Calu3 (cell line): ENCODE data around the gene MMP7. TPM values are rescaled to one million over a fixed set of nuclear protein-coding genes. Genes with fewer than 3 reads are reported as not detected.

Source experiments
- BruUV-seq: library from RNA; stranded (reverse); fragments of 400-500 nt; replicated peaks from 2 replicates; lab custom pipeline; 2021; lab: Mats Ljungman, UMichigan
- CTCF ChIA-PET: fragments of 300-600 bp; sonication (Branson Sonifier 250); formaldehyde crosslinking; loops from one replicate; lab custom pipeline; 2022; ENCODE audit warnings: antibody characterized with exemption; lab: Charles Lee
- DNase-seq: peaks from one replicate; pipeline ENCODE4 v3.0.0; 2022
- H3K27ac Mint-ChIP-seq: one replicate; pipeline ENCODE4 v1.8.0; 2022; ENCODE audit warnings: mixed read lengths; ENCODE audit not compliant: unreplicated experiment
- H3K27me3 Mint-ChIP-seq: one replicate; pipeline ENCODE4 v1.8.0; 2022; ENCODE audit warnings: mixed read lengths; ENCODE audit not compliant: unreplicated experiment
- H3K36me3 Mint-ChIP-seq: one replicate; pipeline ENCODE4 v1.8.0; 2022; ENCODE audit warnings: mild to moderate bottlenecking, moderate library complexity, mixed read lengths; ENCODE audit not compliant: insufficient read depth, unreplicated experiment
- H3K4me1 Mint-ChIP-seq: one replicate; pipeline ENCODE4 v1.8.0; 2022; ENCODE audit warnings: mild to moderate bottlenecking, low read depth, mixed read lengths; ENCODE audit not compliant: unreplicated experiment
- H3K4me3 Mint-ChIP-seq: one replicate; pipeline ENCODE4 v1.8.0; 2022; ENCODE audit warnings: mild to moderate bottlenecking, low read depth, moderate library complexity, mixed read lengths; ENCODE audit not compliant: unreplicated experiment
- H3K9me3 Mint-ChIP-seq: one replicate; pipeline ENCODE4 v1.8.0; 2022; ENCODE audit warnings: low read depth, mixed read lengths; ENCODE audit not compliant: unreplicated experiment
- intact Hi-C: fragments of 100-400 bp; cut with micrococcal nuclease; formaldehyde crosslinking; loops from one replicate; pipeline ENCODE4 v1.10.0; 2022; ENCODE audit not compliant: unreplicated experiment
- total RNA-seq: library from RNA; stranded (reverse); gene quantifications from 2 replicates; pipeline ENCODE4 v1.2.3, GENCODE V29; 2022
- TF ChIP-seq, protein P1 (sequence below): fragments of 200-600 bp; IDR thresholded peaks from one replicate; pipeline ENCODE4 v1.8.0; 2022; ENCODE audit warnings: antibody characterized with exemption; ENCODE audit not compliant: unreplicated experiment

The MMP7 gene
- total RNA-seq, 1 experiment from 2014 or later: 171 TPM

DNA sequence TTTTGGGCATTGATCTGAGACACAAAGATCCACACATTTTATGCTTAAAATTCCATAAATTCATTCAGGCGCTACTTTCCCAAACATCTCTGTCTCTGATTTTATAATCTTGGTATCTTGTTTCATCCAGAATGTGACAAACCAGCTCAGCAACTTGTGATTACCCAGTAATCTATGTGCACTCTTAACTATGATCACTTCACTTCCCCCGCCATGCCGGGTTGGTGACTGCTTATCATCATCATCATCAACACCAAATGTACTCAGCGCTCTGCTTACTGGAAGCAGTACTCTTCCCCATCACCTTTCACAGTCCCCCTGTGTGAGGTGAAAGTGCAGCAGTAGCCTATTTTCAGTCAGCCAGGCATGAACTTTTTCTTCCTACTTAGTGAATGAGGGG, 15.2 kb upstream of the MMP7 start:
- CTCF ChIA-PET: interaction anchor here (1.4 kb wide), 1 partner anchor 14 kb away, joined by 4 read pairs; no protein-coding TSS in a partner anchor

DNA sequence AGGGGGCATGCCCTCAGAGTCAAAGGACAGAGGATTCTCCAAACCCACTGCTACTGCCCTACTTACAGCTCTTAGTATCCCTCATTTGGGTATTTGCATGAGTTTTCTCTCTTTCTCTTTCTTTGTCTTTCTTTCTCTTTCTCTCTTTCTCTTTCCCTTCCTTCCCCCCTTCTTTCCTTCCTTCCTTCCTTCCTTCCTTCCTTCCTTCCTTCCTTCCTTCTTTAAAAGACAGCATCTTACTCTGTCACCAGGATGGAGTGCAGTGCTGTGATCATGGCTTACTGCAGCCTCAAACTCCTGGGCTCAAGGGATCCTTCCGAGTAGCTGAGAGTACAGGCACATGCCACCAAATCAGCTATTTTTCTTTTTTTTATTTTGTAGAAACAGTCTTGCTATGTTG, 14.0 kb upstream of the MMP7 start:
- no TSS peak for BruUV-seq

More for the DNA sequence above, 15.2 kb upstream of the MMP7 start:
- Mint-ChIP-seq H3K27me3 (no peaks in the 10 kb centered on the region), H3K4me1 (peaks cover 36% of the 10 kb centered on the region), H3K9me3 (peaks cover 3% of the 10 kb centered on the region), H3K4me3 (no peak overlapping the region), H3K27ac (no peak overlapping the region), H3K36me3 (no peaks in the 10 kb centered on the region)
- DNase-seq: no peak
- TF ChIP-seq, protein P1, sequence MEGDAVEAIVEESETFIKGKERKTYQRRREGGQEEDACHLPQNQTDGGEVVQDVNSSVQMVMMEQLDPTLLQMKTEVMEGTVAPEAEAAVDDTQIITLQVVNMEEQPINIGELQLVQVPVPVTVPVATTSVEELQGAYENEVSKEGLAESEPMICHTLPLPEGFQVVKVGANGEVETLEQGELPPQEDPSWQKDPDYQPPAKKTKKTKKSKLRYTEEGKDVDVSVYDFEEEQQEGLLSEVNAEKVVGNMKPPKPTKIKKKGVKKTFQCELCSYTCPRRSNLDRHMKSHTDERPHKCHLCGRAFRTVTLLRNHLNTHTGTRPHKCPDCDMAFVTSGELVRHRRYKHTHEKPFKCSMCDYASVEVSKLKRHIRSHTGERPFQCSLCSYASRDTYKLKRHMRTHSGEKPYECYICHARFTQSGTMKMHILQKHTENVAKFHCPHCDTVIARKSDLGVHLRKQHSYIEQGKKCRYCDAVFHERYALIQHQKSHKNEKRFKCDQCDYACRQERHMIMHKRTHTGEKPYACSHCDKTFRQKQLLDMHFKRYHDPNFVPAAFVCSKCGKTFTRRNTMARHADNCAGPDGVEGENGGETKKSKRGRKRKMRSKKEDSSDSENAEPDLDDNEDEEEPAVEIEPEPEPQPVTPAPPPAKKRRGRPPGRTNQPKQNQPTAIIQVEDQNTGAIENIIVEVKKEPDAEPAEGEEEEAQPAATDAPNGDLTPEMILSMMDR: no peak
- intact Hi-C loops: no loop called here
- BruUV-seq: no TSS peak

DNA sequence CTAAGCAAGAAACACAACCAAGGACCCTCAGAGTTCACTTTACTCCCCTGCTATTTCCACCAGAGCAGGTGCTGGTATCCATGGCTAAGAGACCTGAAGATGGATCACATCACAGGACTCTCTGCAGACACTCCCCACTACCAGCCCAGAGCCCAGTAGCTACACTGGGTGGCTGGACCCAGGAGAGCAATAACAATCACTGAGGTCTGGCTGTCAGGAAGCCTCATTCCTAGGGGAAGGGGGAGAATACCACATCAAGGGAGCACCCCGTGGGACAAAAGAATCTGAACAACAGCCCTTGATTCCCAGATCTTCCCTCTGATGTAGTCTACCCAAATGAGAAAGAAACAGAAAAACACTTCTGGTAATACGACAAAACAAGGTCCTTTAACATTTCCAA, 9.0 kb upstream of the MMP7 start:
- BruUV-seq: no TSS peak
- Mint-ChIP-seq H3K36me3 (no peaks in the 10 kb centered on the region), H3K27me3 (no peaks in the 10 kb centered on the region), H3K4me1 (peaks cover 4% of the 10 kb centered on the region), H3K27ac (no peak overlapping the region), H3K9me3 (peaks cover 1% of the 10 kb centered on the region), H3K4me3 (no peak overlapping the region)
- intact Hi-C loops: no loop called here
- TF ChIP-seq, protein P1: no peak
- CTCF ChIA-PET: interaction anchor here (0.7 kb wide), 1 partner anchor 34 kb away, joined by 3 read pairs; no protein-coding TSS in a partner anchor
- no peak for DNase-seq

More for the DNA sequence above, 14.0 kb upstream of the MMP7 start:
- peaks cover 36% of the 10 kb centered on the region for H3K4me1 Mint-ChIP-seq
- intact Hi-C loops: no loop called here
- peaks cover 3% of the 10 kb centered on the region for H3K9me3 Mint-ChIP-seq
- DNase-seq: no peak
- H3K27ac Mint-ChIP-seq: no peak overlapping the region
- CTCF ChIA-PET: interaction anchor here (0.8 kb wide), 1 partner anchor 122 kb away, joined by 3 read pairs; no protein-coding TSS in a partner anchor
- H3K4me3 Mint-ChIP-seq: no peak overlapping the region
- H3K36me3 Mint-ChIP-seq: no peaks in the 10 kb centered on the region
- H3K27me3 Mint-ChIP-seq: no peaks in the 10 kb centered on the region
- TF ChIP-seq, protein P1: no peak

DNA sequence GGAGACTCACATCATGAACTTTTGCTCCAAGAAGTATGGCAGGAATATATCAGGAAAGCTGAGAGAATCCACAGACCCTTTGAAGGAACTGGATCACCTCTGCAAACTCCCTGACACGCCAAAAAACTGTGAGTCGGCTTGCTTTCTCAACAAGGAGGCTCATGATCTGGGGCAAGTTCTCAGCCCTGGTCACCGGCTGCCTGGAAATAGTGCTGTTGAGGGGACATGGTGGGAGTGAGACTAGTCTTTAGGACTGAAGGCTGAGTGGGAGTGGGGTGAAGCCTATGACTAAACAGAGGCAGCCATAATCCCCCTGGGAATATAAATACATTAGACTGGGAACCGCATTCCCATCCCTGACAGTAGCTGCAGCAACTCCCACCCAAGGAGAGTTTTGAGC, 8.4 kb upstream of the MMP7 start:
- DNase-seq: no peak
- no peak overlapping the region for H3K4me3 Mint-ChIP-seq
- H3K27me3 Mint-ChIP-seq: no peaks in the 10 kb centered on the region
- intact Hi-C loops: no loop called here
- TF ChIP-seq, protein P1: no peak
- BruUV-seq: no TSS peak
- peaks cover 7% of the 10 kb centered on the region for H3K4me1 Mint-ChIP-seq
- H3K36me3 Mint-ChIP-seq: no peaks in the 10 kb centered on the region
- H3K27ac Mint-ChIP-seq: no peak overlapping the region
- no peaks in the 10 kb centered on the region for H3K9me3 Mint-ChIP-seq
- CTCF ChIA-PET: no interaction called here
